PFSK-1 (cell line): Measurements from ENCODE around the gene CREB3.

ENCODE experiments used
- FOXP2 ChIP-seq: optimal IDR thresholded peaks from 2 replicates; pipeline ENCODE3; 2011; ENCODE audit warnings: borderline replicate concordance, control low read depth, inconsistent platforms; ENCODE audit not compliant: insufficient read depth; ENCODE audit errors: extremely low read length, extremely low read depth
- POLR2AphosphoS5 ChIP-seq: IDR thresholded peaks from 2 replicates; pipeline ENCODE4 v1.6.1; 2012; ENCODE audit warnings: low read depth, mild to moderate bottlenecking, control low read depth, low read length, moderate library complexity
- REST ChIP-seq, 2 experiments: IDR thresholded peaks; 2 replicates each; pipeline versions ENCODE4 v1.6.1 to v1.8.0; 2011 to 2012; ENCODE audit warnings: low read depth in 2 of 2, low read length in 2 of 2, control low read depth in 1 of 2, inconsistent platforms in 1 of 2, mild to moderate bottlenecking in 1 of 2, moderate library complexity in 1 of 2; ENCODE audit not compliant: insufficient read depth in 1 of 2
- SIN3A ChIP-seq: IDR thresholded peaks from 2 replicates; pipeline ENCODE4 v1.6.1; 2012; ENCODE audit warnings: mild to moderate bottlenecking, low read length, moderate library complexity, borderline replicate concordance; ENCODE audit not compliant: insufficient read depth
- TAF1 ChIP-seq: IDR thresholded peaks from 2 replicates; pipeline ENCODE4 v1.6.1; 2012; ENCODE audit warnings: low read length, control low read depth, borderline replicate concordance; ENCODE audit not compliant: insufficient read depth

The CREB3 gene

GRCh38 chr9:35713578-35713977 lies 18.9 kb upstream of the CREB3 start:
- no peak for TF ChIP-seq POLR2AphosphoS5
- TF ChIP-seq FOXP2, result no peak
- no peak for TF ChIP-seq REST (IDR thresholded peaks at IDR 0.05; ENCODE audit: insufficient read depth in 1 of 2, low read depth in 2 of 2, low read length in 2 of 2)
- no peak for TF ChIP-seq TAF1
- no peak for TF ChIP-seq SIN3A

GRCh38 chr9:35714123-35714522 lies 18.3 kb upstream of the CREB3 start:
- TF ChIP-seq REST (IDR thresholded peaks at IDR 0.05; ENCODE audit: insufficient read depth in 1 of 2, low read depth in 2 of 2, low read length in 2 of 2) (no peak), TAF1 (no peak), POLR2AphosphoS5 (no peak), SIN3A (no peak), FOXP2 (no peak)

- TF ChIP-seq SIN3A (no peak), FOXP2 (no peak)
Measured at GRCh38 chr9:35714579-35715252, 17.8 kb upstream of the CREB3 start.

- TF ChIP-seq TAF1, result no peak
- TF ChIP-seq FOXP2, result no peak
- TF ChIP-seq POLR2AphosphoS5, result no peak
- no peak for TF ChIP-seq REST (IDR thresholded peaks at IDR 0.05; ENCODE audit: insufficient read depth in 1 of 2, low read depth in 2 of 2, low read length in 2 of 2)
- no peak for TF ChIP-seq SIN3A
Measured at GRCh38 chr9:35716230-35716629, 16.2 kb upstream of the CREB3 start.

- no peak for TF ChIP-seq FOXP2
- TF ChIP-seq TAF1, result no peak
- TF ChIP-seq REST (IDR thresholded peaks at IDR 0.05; ENCODE audit: insufficient read depth in 1 of 2, low read depth in 2 of 2, low read length in 2 of 2), result no peak
- no peak for TF ChIP-seq POLR2AphosphoS5
- no peak for TF ChIP-seq SIN3A
Measured at GRCh38 chr9:35717132-35717870, 15.2 kb upstream of the CREB3 start.
